ENCODE data around the gene ERC2. TPM values are rescaled to one million over a fixed set of nuclear protein-coding genes. Genes with fewer than 3 reads are reported as not detected.
A peak's percentile ranks its signal among the peaks of the same experiment; 100 is the strongest.
"Not testable (repeated sequence)": the region's sequence is repeated elsewhere in the genome, so short reads cannot be mapped to it uniquely, and the experiment has no call there.

The ERC2 gene
- total and polyA plus RNA-seq, 7 donors: 0.52 to 5.7 (median 1.2) TPM; not detected in 2

GRCh38 chr3:55507808-55508207 is 960.5 kb downstream of the ERC2 start:
- DNase-seq: no peak
- H3K9me3 ChIP-seq: no peaks in the 10 kb centered on the region
- H3K4me1 ChIP-seq: peaks cover 0 to 13% (median 12%) of the 10 kb centered on the region in 4 donors
- no peaks in the 10 kb centered on the region for H3K36me3 ChIP-seq
- TF ChIP-seq EP300 (IDR thresholded peaks at IDR 0.05) (no peak), POLR2AphosphoS5 (IDR thresholded peaks at IDR 0.05) (no peak), POLR2A (IDR thresholded peaks at IDR 0.05) (no peak), CTCF (IDR thresholded peaks at IDR 0.05) (no peak)
- H3K27ac ChIP-seq: no peak overlapping the region
- WGBS, 2 donors: 90 to 95% methylated on average over 1 of the region's 1 CpG
- intact Hi-C loops (cut with DNase I): no loop called here
- no peak overlapping the region for H3K4me3 ChIP-seq
- no peaks in the 10 kb centered on the region for H3K27me3 ChIP-seq

GRCh38 chr3:55505776-55506175 is 962.5 kb downstream of the ERC2 start:
- no peaks in the 10 kb centered on the region for H3K27me3 ChIP-seq
- no peak overlapping the region for H3K27ac ChIP-seq
- H3K36me3 ChIP-seq: no peaks in the 10 kb centered on the region
- H3K4me1 ChIP-seq: no peaks in the 10 kb centered on the region
- intact Hi-C loops (cut with DNase I): no loop called here
- DNase-seq: no peak
- no peaks in the 10 kb centered on the region for H3K9me3 ChIP-seq
- no peak overlapping the region for H3K4me3 ChIP-seq
- WGBS, 2 donors: 53 to 72% methylated on average over 4 of the region's 4 CpGs
- TF ChIP-seq CTCF (IDR thresholded peaks at IDR 0.05) (no peak), POLR2A (IDR thresholded peaks at IDR 0.05) (no peak), EP300 (IDR thresholded peaks at IDR 0.05) (no peak), POLR2AphosphoS5 (IDR thresholded peaks at IDR 0.05) (no peak)

GRCh38 chr3:55505102-55505501 is 963.2 kb downstream of the ERC2 start:
- H3K27me3 ChIP-seq; intact Hi-C loops (cut with DNase I); H3K27ac ChIP-seq; H3K4me3 ChIP-seq; H3K4me1 ChIP-seq; DNase-seq; H3K36me3 ChIP-seq; H3K9me3 ChIP-seq: not testable (repeated sequence)
- 43 to 56% methylated on average over 6 of the region's 6 CpGs for WGBS, 2 donors
- peak in 2 of 4 experiments; percentile 31 for TF ChIP-seq CTCF (IDR thresholded peaks at IDR 0.05)

DNA sequence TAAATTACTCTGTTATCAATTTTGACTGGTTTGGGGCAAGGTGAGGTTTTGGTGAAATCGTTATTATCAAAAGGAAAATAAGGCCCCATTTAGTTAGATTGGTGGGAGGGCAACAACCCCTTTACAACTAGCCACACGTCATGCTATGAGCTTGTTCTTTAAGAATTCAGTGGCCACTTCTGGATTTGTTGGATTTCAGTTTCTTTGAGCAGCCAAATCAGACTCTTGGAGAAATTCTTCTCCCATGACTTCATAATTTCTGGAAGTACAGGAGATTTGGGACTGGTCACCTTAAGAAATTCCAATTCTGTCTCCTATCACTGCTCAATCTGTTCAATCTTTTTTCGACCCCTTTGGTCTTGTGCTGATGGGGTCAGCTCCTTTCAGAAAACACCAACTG is 966.4 kb downstream of the ERC2 start:
- DNase-seq: no peak
- TF ChIP-seq POLR2A (IDR thresholded peaks at IDR 0.05): no peak
- TF ChIP-seq EP300 (IDR thresholded peaks at IDR 0.05): no peak
- TF ChIP-seq POLR2AphosphoS5 (IDR thresholded peaks at IDR 0.05): no peak
- TF ChIP-seq CTCF (IDR thresholded peaks at IDR 0.05): no peak
- H3K27me3 ChIP-seq: no peaks in the 10 kb centered on the region
- H3K36me3 ChIP-seq: no peaks in the 10 kb centered on the region
- no peak overlapping the region for H3K4me3 ChIP-seq
- H3K27ac ChIP-seq: no peak overlapping the region
- no peaks in the 10 kb centered on the region for H3K4me1 ChIP-seq
- no peaks in the 10 kb centered on the region for H3K9me3 ChIP-seq
- 90 to 92% methylated on average over 3 of the region's 3 CpGs for WGBS, 2 donors
- intact Hi-C loops (cut with DNase I): no loop called here

- no peak overlapping the region for H3K27ac ChIP-seq
- H3K4me3 ChIP-seq: no peak overlapping the region
- H3K9me3 ChIP-seq: no peaks in the 10 kb centered on the region
- H3K4me1 ChIP-seq: no peaks in the 10 kb centered on the region
- no peak for DNase-seq
- no peaks in the 10 kb centered on the region for H3K36me3 ChIP-seq
- intact Hi-C loops (cut with DNase I): no loop called here
- 84 to 89% methylated on average over 5 of the region's 5 CpGs for WGBS, 2 donors
- TF ChIP-seq CTCF (IDR thresholded peaks at IDR 0.05): no peak
- TF ChIP-seq EP300 (IDR thresholded peaks at IDR 0.05): no peak
- TF ChIP-seq POLR2A (IDR thresholded peaks at IDR 0.05): no peak
- TF ChIP-seq POLR2AphosphoS5 (IDR thresholded peaks at IDR 0.05): no peak
- no peaks in the 10 kb centered on the region for H3K27me3 ChIP-seq
Observed at GRCh38 chr3:55500555-55501330, 967.5 kb downstream of the ERC2 start.
